Chondrocyte (in vitro differentiated cells): ENCODE results near the gene TRAF2. TPM values are rescaled to one million over a fixed set of nuclear protein-coding genes. Genes with fewer than 3 reads are reported as not detected.

ENCODE experiments used
- DNase-seq: peaks from one replicate; pipeline ENCODE4 v3.0.0; 2021; ENCODE audit warnings: mixed read lengths, low spot score
- H3K27ac Mint-ChIP-seq: one replicate; pipeline ENCODE4 v1.8.0; 2021; ENCODE audit warnings: mild to moderate bottlenecking, moderate library complexity, mixed read lengths; ENCODE audit not compliant: unreplicated experiment
- H3K27me3 Mint-ChIP-seq: 2 replicates; pipeline ENCODE4 v1.8.0; 2021; ENCODE audit warnings: low read depth, mixed read lengths
- H3K36me3 Mint-ChIP-seq: 2 replicates; pipeline ENCODE4 v1.8.0; 2021; ENCODE audit warnings: low read depth, mixed read lengths
- H3K4me1 Mint-ChIP-seq: 2 replicates; pipeline ENCODE4 v1.8.0; 2021; ENCODE audit warnings: low read depth, mild to moderate bottlenecking, mixed read lengths
- H3K4me3 Mint-ChIP-seq: one replicate; pipeline ENCODE4 v1.8.0; 2021; ENCODE audit warnings: mild to moderate bottlenecking, moderate library complexity, mixed read lengths; ENCODE audit not compliant: unreplicated experiment
- H3K9me3 Mint-ChIP-seq: 2 replicates; pipeline ENCODE4 v1.8.0; 2021; ENCODE audit warnings: low read depth, mixed read lengths
- total RNA-seq: library from RNA; stranded (reverse); gene quantifications from 3 replicates; pipeline ENCODE4 v1.2.1, GENCODE V29; 2021
- TF ChIP-seq, protein P1 (sequence below): fragments of 200-600 bp; sonication (generic); IDR thresholded peaks from 2 replicates; pipeline ENCODE4 v1.5.0; 2021; ENCODE audit warnings: antibody characterized with exemption, mild to moderate bottlenecking, moderate library complexity

TRAF2 gene
- total RNA-seq, 1 donor from 2014 or later, result 10.4 TPM

DNA sequence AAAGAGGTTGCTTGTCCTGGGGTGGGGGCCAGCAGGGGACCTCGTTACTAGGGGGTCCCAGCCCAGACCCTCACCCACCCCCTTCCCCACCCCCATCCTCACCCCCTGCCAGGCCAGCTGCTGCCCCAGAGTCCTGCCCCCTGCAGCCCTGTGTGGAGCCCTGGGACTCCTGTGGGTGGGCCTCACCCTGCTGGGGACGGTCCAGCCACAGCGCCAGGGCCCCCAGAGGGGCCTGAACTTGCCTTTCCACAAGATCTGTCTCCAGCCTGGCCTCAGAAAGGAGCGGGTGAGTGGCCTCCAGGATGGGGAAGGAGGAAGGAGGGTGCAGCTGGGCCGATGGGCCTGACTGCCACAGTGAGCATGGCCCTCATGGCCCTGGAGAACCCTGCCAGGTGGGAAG lies 83.5 kb downstream of the TRAF2 start:
- Mint-ChIP-seq H3K4me1 (peaks cover 4% of the 10 kb centered on the region), H3K36me3 (no peaks in the 10 kb centered on the region), H3K9me3 (no peaks in the 10 kb centered on the region), H3K27me3 (peaks cover 3% of the 10 kb centered on the region), H3K27ac (no peak overlapping the region), H3K4me3 (no peak overlapping the region)
- TF ChIP-seq, protein P1, sequence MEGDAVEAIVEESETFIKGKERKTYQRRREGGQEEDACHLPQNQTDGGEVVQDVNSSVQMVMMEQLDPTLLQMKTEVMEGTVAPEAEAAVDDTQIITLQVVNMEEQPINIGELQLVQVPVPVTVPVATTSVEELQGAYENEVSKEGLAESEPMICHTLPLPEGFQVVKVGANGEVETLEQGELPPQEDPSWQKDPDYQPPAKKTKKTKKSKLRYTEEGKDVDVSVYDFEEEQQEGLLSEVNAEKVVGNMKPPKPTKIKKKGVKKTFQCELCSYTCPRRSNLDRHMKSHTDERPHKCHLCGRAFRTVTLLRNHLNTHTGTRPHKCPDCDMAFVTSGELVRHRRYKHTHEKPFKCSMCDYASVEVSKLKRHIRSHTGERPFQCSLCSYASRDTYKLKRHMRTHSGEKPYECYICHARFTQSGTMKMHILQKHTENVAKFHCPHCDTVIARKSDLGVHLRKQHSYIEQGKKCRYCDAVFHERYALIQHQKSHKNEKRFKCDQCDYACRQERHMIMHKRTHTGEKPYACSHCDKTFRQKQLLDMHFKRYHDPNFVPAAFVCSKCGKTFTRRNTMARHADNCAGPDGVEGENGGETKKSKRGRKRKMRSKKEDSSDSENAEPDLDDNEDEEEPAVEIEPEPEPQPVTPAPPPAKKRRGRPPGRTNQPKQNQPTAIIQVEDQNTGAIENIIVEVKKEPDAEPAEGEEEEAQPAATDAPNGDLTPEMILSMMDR, result no peak
- no peak for DNase-seq

DNA sequence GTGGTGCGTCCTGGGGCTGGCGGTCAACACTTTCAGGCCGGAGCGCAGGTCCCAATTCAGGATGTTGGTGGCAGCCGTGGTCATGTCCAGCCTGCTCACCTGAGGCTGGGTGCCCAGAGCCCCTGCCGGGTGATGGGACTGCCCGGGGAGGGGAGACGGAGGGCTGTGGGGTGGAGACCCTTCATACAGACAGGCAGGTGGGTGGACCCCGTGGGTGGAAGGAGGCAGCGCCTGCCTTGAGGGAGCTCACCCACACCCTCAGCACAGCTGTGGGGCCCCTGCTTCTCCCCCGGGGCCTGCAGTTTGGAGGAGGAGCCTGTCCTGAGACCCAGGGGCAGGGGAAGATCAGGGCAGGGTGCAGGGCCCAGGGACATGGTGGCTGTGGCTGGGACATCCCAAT lies 84.0 kb downstream of the TRAF2 start:
- H3K36me3 Mint-ChIP-seq, result no peaks in the 10 kb centered on the region
- no peak for DNase-seq
- H3K27me3 Mint-ChIP-seq, result peaks cover 3% of the 10 kb centered on the region
- H3K4me1 Mint-ChIP-seq, result peaks cover 6% of the 10 kb centered on the region
- H3K9me3 Mint-ChIP-seq, result no peaks in the 10 kb centered on the region
- TF ChIP-seq, protein P1, result no peak
- no peak overlapping the region for H3K27ac Mint-ChIP-seq
- H3K4me3 Mint-ChIP-seq, result no peak overlapping the region

DNA sequence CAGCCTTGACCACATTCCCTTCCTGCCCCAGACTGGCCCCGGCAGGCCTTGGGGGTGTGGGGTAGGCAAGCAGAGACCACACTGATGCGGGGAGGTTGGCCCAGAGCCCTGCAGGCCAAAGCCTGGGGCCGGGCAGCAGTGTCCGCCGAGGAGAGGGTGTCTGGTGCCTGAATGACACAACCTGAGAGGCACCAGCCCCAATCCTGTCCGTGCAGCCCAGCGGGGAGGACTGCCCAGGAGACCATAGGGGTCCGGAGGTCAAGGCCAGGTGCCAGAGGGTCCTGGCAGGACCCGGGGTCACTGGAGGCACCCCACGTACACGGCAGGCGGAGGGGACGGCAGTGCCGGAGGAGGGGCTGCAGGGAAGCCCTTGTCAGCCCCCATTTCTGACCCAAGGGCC lies 85.4 kb downstream of the TRAF2 start:
- no peaks in the 10 kb centered on the region for H3K27me3 Mint-ChIP-seq
- H3K4me3 Mint-ChIP-seq, result no peak overlapping the region
- DNase-seq, result no peak
- TF ChIP-seq, protein P1, result no peak
- H3K4me1 Mint-ChIP-seq, result peaks cover 11% of the 10 kb centered on the region
- H3K36me3 Mint-ChIP-seq, result no peaks in the 10 kb centered on the region
- H3K9me3 Mint-ChIP-seq, result no peaks in the 10 kb centered on the region
- H3K27ac Mint-ChIP-seq, result no peak overlapping the region

DNA sequence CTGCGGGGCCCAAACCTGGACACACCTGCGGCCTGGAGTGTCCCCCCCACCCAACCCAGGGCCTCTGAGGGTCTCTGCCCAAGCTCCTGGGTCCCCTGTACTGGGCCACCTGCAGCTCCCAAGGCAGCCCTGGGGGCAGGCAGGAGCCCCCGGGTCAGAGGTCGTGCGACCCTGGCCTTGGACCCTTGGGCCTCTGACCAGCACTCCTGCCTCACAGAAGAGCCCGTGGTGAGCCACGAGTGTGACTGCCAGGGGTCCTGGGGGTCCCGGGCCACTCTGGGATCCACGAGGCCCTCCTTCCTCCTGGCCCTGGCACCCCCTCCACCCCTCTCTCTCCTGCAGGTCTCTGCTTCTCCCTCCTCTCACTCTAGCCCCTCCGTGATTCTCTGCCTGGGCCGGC lies 86.0 kb downstream of the TRAF2 start:
- TF ChIP-seq, protein P1, result no peak
- peaks cover 11% of the 10 kb centered on the region for H3K4me1 Mint-ChIP-seq
- H3K36me3 Mint-ChIP-seq, result no peaks in the 10 kb centered on the region
- no peak overlapping the region for H3K27ac Mint-ChIP-seq
- no peak overlapping the region for H3K4me3 Mint-ChIP-seq
- H3K27me3 Mint-ChIP-seq, result no peaks in the 10 kb centered on the region
- DNase-seq, result no peak
- no peaks in the 10 kb centered on the region for H3K9me3 Mint-ChIP-seq

DNA sequence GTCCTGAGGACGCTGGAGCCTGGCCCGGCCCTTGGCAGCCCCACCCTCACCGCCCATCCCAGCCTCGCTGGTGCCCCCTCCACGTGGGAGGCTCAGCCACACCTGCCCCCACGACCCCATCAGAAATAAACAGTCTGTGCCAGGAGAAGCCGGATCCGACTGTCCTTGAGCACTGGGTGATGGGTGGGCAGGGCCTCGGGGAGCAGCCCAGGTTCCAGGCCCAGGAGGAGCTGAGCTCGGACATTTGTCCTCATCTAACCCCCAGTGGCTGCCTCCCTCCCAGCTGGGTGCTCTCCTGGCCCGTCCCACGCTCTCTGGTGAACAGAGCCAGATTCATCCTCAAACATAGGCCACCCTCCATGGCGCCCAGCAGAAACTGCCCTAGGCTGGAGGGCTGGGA lies 86.4 kb downstream of the TRAF2 start:
- no peak overlapping the region for H3K4me3 Mint-ChIP-seq
- no peaks in the 10 kb centered on the region for H3K27me3 Mint-ChIP-seq
- TF ChIP-seq, protein P1, result no peak
- H3K4me1 Mint-ChIP-seq, result peaks cover 15% of the 10 kb centered on the region
- H3K27ac Mint-ChIP-seq, result no peak overlapping the region
- no peak for DNase-seq
- no peaks in the 10 kb centered on the region for H3K9me3 Mint-ChIP-seq
- H3K36me3 Mint-ChIP-seq, result no peaks in the 10 kb centered on the region
